HG03442 (cell line): ENCODE results near the gene IQCF6.
"Not testable (repeated sequence)": the region's sequence is repeated elsewhere in the genome, so short reads cannot be mapped to it uniquely, and the experiment has no call there.

Experiments used
- ATAC-seq: cut with Tn5 transposase; IDR thresholded peaks from one replicate; pipeline ENCODE4 v1.9.1; 2021; ENCODE audit warnings: mild to moderate bottlenecking, moderate library complexity; ENCODE audit not compliant: unreplicated experiment

IQCF6 gene

DNA sequence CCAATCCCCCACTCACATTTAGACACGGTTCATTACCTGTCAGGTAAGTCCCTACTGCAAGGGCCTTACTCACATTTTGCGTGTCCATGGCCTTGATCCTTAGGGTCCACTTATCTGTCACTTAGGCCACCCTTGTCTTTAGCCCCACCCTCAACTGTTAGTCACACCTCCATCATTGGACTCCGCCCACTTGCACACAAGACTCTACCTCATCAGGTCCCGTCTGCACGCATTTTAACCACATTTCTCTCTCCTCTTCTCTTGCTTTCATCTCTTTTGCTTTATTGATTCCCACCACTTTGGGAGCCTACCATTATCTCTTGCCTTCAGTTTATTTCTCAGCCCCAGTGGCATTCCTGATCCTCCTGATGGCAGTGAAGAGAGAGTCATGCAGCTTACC is at the start of gene IQCF6:
Gene IQCF6, minus strand, starts transcription at position 101 of the 400 bp plus-strand sequence. Its CDS starts 13 bp downstream, at position 88.
- ATAC-seq = no peak

DNA sequence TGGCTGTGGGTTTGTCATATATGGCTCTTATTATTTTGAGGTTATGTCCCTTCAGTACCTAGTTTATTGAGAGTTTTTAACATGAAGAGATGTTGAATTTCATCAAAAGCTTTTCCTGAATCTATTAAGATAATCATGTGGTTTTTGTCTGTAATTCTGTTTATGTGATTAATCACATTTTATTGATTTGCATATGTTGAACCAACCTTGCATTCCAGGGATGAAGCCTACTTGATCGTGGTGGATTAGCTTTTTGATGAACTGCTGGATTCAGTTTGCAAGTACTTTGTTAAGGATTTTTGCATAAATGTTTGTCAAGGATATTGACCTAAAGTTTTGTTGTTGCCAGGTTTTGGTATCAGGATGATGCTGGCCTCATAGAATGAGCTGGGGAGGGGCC is 49.3 kb upstream of the IQCF6 start:
- ATAC-seq = no peak

DNA sequence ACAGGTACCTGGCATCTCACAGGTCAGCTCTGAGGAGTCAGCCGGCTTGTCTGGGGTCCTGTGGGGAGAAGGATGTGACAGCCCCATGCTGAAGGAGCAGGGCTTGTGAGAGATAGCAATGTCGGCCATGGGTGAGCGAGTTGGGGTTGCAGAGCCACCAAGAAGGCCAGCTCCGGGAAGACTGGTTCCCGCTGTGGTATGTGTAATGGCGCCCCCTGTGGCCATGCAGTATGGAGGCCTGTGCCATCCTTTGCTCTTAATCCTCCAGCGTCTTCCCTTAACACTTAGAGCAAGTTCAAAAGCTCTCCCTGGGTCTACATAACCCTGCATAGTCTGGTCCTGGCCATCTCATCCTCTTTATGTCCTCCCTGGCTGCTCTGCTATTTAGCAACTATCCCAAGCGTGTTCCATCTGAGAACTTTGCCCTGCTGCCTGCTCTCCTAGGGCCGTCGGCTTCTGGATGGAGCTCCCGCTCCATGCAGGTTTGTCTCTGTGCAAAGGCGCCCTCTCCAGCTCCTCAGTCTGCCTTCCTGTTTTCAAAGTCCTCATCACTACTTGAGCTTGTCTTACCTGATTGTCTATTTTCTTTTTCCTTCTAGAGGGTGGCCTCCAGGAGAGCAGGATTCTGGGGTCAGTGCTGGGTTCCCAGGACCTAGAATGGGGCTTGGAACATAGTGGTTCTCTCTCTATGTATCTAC is 40.8 kb upstream of the IQCF6 start:
- no peak for ATAC-seq

DNA sequence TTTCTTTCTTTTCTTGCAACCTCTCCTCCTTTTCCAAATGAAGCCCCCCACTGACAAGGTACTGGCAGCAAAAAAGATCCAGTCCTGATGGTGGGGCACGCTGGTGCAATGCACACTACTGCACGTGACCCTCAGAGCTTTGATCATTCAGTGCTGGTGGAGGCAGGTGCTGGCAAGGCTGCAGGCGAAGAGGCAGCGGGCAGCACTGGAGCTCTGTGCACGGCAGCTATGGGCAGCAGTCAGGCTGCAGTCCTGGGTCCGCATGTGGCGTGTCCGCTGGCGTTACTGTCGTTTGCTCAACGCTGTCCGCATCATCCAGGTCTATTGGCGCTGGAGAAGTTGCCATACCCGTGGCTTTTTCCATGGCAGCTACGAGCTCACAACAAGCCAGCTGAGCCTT is 40.1 kb upstream of the IQCF6 start:
- no peak for ATAC-seq

DNA sequence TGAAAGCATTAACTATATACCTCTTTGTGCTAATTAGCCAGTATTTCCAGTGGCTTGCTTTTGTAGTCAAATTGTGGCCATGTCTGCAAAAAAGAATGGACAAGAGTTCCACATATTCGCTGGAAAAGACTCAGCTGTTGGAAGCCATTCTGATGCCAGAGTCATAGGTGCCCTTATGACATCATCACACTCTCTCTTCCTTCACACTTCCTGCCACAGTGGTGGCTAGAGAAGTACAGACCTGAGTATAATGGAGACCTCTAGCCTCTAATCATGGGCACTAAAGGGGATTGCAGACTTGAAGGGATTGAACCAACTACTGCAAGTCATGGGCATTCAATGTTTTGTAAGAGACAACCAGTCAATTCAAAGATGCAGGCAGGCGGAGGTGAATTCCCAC is 38.3 kb upstream of the IQCF6 start:
- no peak for ATAC-seq

DNA sequence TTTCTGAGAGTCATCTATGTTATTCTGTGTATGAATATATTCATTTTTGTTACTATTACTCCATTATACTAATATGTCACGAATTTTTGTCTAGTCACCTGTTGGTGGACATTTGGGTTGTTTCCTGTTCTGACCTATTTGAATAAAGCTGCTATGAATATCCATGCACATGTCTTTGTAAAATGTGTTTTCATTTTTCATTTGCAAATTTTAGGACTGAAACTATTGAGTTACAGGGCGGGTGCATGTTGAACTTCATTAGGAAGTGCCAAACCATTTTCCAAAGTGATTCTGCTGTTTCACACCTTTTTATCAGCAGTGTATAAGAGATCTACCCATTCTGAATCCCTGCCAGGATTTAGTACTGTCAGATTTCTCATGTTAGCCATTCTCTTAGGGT is 37.7 kb upstream of the IQCF6 start:
- ATAC-seq = no peak

DNA sequence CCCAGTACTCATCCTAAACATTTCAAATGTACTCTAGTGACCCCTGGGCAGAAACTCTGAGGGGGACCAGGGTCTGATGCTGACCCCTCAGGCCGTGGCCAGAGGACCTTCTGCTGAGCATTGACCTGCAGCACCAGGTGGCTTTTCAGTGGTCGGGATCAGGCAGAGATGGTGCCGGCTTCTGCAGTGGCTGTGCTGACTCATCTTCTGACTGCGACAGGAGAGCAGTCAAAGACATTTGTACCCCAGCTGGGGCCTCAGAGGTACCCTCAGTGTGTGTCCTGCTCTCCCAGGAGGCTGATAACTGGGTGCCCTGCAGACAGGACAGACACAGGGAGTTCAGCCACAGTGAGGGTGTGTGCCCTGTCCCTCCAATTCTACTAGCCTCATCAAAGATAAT is 36.6 kb upstream of the IQCF6 start:
- no peak for ATAC-seq

DNA sequence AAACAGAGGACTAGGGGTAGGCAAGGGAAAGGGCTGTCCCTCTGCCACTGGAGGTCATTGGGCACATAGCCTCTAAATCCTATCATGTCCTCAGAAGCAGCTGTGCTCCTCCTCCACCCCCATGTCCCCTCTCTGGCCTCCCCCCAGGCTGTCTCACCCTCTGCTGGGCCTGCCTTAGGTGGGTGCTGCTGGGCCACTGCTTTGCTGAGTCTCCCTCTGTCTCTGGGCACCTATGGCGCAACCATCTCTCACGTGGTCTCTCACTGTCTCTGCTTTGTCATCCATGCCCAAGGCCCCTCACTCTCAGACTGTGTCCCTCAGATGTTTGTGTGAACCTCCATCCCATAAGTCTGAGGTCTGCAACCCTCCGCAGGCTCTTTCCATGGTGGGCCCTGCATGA is 35.0 kb upstream of the IQCF6 start:
- ATAC-seq = no peak

DNA sequence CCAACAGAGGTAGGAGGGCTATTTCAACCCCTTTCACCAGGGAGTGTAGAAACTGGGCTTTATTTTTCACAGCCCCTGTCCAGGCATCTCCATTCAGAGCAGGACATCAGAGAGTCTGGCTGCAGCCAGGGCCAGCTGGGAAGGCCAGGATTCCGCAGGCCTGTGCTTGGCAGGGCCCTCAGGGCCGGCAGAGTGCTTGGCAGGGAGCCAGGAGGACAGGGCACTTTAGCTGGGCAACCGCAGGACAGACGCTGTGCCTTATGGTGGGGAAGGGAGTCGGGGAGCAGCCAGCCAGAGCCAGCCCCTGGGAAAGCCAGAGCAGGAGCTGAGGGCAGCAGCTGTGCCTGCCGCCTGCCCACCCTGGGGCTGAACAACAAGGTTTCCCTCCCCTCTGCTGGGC is 34.5 kb upstream of the IQCF6 start:
- no peak for ATAC-seq

DNA sequence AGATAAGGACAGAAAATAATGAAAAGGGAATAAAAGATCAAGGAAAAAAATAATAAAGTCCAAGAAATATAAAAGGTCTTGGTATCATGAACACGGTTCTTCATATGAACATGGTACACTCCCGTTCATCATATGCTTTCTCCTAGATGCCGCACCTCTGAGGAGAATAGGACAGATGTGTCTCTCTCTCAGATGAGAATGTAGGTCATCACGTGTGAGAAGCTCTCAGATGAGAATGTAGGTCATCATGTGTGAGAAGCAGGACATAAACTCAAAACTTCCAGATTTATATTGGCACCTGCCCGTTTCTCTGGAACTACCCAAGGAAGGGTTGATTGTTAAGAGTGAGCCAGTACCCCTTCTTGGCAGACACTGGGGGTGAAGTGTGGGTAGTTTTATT is 29.9 kb upstream of the IQCF6 start:
- no peak for ATAC-seq

DNA sequence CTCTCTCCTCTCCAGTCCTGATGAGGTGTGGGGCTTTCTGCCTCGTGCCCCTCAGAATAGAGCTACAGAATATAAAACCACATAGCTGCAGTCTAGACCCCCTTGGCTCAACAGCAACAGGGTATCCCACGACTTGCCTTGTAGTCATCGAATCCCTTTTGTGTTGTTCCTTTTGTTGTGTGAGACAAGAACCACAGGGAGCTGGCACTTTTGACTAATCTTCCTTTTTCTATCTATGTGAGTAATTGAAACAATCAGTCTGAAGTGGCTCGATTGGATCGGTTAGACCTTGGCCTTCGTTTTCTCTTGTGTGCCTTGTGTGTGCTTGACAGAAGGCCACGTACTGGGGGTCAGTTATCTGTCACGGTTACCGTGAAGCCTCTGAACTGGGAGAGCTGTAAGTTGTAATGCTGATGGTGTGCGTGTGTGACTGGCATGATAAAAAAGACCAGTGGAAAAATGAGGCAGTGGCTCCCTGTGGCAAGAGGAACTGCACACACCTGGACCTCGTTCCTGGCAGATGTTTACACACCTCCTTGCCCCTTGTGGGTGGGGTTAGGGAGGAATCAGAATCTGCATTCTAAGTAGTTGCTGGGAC is 23.2 kb upstream of the IQCF6 start:
- ATAC-seq = no peak

DNA sequence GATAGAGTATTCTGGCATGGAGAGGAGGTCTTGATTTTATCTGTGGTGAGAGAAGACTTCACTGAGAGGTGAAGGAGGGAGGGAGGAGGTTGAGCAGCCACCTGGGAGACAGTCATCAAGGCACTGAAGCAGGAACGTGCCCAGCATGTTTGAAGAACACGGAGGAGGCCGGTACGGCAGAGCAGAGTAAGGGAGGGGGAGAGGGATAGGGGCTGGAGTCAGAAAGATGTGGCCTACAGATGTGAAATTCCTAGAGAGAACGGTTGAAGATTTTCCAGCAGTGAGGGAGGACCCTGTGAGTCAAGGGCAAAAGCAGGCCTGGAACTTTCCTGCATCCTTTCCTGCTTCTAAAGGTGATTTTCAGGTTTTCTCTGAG is 21.7 kb upstream of the IQCF6 start:
- no peak for ATAC-seq

DNA sequence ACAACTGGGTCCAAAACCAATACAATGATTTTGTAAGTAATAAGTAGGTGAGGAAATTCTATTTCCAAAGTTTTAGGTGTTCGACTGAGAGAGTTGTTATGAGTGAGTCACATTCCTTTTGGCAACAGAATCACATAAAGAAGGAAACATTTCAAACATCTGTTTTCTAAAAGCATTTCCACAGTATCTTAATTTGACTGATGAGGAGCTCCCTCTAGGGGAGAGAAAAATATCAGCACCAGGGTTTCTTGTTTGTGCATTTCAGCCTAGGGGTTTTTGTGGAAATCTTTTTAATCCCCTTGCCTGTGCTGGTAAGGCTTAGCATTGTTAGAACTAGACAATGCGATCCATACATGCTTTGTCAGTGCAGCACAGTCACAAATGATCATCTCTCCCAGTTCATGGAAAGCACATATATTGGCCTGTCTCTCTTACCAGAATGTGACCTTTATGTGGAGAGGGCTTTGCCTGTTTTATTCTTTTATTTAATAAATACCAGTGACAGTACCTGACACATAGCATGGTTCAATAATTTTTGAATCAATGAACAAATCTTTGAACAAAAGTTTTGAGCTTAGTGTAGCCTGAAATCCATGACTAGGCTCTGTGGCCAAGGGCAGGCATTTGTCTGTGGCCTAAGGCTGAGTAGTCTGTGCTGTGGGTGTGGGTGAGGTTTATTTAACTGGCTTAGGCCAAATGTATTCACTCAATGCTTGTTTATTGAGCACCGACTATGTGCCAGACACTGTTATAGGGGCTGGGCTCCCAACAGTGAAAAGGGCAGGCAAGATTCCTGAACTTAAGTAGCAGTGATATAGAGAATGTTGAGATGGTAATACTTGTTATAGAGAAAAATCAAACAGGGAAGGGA is 21.1 kb upstream of the IQCF6 start:
- ATAC-seq = no peak

DNA sequence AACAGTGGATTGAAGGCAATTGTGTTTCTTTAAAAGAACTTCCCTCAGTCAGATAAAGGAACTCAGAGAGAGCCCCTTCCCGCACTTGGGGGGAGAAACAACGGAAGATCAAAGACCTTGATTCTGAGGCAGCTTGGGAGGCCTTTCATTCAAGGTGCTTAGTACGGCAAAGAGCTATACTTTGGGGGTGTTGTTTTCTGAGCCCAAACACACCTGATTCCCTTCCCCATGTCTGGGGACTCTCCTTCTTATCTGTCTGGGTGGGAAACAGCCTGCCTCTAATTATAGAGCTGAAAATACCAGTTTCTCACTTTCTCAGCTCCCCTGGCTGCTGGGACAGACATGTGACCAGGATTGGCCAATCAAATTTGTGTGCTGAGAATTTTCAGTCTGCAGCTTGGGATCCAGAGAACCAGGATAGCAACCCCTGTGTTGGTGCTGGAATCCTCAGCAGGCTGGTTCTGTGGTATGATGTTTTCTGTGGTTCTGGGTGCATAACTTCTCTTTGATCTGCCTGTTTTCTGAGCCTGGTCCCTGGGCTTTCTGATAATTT is 19.4 kb upstream of the IQCF6 start:
- no peak for ATAC-seq

DNA sequence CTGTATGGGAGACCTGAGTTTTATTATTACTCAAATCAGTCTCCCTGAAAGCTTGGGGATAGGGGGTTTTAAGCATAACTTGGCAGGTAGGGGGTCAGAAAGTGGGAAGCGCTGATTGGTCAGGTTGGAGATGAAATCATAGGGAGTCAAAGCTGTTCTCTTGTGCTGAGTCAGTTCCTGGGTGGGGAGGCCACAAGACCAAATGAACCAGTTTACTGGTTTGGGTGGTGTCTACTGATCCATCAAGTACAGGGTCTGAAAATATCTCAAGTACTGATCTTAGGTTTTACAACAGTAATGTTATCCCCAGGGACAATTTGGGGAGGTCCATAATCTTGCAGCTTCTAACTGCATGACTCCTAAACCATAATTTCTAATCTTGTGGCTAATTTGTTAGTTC is 17.8 kb upstream of the IQCF6 start:
- no peak for ATAC-seq

DNA sequence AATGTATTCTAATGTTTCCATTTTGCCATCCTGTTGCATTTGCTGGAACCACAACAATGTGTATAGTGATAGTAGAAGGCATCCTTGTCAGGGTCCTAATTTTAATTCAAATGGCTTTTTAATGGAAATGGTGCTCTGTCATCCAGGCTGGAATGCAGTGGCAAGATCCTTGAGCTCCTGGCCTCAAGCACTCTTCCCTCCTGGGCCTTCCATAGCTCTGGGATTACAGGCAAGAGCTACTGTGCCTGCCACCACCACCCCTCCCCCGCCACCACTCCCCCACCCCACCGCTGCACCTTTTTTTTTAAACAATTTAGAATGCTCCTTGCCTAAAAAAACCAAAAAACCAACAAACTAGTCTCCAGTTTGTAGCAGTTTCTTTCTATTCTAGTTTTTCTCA is 15.2 kb upstream of the IQCF6 start:
- ATAC-seq = no peak

DNA sequence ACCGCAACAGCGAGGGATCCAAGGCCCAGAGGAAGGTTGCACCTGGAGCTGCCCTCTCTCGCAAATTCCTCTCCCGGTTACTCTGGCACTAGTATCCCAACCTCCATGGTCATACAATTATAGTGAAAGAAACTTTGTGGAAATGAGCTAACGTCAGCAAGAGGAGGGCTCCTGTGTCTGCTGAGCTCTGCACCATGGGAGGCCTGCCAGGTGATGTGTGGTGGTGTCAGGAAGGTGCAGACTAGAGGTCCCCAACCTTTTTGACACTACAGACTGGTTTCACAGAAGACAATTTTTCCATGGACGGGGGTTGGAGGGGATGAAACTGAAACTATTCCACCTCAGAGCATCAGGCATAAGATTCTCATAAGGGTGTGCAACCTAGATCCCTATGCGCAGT is 13.2 kb upstream of the IQCF6 start:
- ATAC-seq = no peak

DNA sequence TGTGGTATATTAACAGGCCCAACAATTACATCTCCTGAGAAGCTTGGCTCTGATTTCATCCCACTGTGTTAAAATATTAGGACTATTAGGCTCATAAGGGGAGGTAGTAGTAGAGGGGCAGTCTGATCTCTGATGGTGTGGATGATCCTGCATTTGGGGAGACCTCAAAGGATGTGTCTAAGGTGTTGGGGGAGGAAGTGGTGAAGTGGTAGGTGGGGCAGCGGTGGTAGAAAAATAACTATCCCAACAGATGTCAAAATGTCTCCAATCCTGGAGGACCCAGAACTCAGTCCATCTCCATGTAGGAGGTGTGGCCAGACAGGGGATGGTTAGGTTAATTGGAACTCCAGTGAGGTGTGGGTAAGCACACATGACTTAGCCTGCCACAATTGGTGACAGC is 10.4 kb upstream of the IQCF6 start:
- ATAC-seq = no peak

DNA sequence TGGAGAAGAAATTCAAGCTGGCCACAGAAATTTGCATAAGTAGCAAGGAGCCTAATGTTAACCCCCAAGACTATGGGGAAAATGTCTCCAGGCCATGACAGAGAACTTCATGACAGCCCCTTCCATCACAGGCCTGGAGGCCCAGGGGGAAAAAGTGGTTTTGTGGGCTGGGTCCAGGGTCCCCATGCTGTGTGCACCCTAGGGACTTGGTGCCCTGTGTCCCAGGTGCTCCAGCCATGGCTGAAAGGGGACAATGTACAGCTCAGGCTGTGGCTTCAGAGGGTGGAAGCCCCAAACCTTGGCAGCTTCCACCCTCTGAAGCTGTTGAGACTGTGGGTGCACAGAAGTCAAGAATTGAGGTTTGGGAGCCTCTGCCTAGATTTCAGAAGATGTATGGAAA is 8.5 kb upstream of the IQCF6 start:
- ATAC-seq = not testable (repeated sequence)

DNA sequence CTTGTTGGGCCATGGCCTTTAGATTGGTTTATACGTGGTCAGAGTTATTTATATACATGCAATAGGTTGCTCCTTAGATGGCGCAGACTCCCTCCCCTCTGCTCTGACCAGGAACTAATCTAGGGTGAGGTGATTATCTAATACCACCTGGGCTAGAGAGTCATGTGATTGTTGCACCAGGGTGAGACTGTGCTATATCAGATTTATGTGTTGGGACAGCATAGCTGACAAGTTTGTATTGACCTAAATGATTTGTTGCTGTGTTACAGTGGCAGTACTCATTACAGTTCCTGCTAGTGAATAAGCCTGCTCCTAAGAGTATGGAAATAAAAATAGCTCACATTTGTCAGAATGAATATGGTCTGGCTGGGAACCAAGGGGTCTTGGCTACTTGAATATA is 7.2 kb upstream of the IQCF6 start:
- ATAC-seq = no peak

DNA sequence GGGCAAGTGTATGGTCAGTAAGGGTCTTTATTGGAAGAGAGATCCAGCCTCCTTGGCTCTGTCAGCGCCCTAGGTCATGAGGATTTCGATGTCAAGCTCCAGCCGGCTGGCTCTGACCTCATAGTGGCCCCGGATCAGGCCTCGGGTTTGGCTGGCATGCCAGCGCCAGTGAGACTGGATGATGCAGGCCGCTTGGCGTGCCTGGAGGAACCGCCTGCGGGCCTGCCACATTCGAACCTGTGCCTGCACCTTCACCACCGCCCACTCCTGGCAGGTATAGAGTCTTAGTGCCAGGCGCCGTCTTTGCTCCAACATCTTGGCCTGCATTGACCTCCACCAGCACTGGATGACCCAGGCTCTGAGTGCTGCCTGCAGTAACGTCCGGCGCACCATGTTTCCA is 483 bp downstream of the IQCF6 start:
- ATAC-seq = no peak

DNA sequence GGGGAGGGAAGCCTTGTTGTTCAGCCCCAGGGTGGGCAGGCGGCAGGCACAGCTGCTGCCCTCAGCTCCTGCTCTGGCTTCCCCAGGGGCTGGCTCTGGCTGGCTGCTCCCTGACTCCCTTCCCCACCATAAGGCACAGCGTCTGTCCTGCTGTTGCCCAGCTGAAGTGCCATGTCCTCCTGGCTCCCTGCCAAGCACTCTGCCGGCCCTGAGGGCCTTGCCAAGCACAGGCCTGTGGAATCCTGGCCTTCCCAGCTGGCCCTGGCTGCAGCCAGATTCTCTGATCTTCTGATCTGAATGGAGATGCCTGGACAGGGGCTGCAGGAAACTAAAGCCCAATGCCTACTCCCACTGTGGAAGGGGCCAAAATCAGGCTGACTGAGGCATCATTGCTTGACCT is 1.1 kb downstream of the IQCF6 start:
- no peak for ATAC-seq
